ENCODE measurements around the gene EFCAB5.
A peak's percentile ranks its signal among the peaks of the same experiment; 100 is the strongest.
"Not testable (repeated sequence)": the region's sequence is repeated elsewhere in the genome, so short reads cannot be mapped to it uniquely, and the experiment has no call there.

EFCAB5 gene

GRCh38 chr17:30112794-30113193 is 171.4 kb downstream of the EFCAB5 start:
- no peak for DNase-seq (ENCODE audit: low spot score)
- in situ Hi-C loops (cut with MboI; ENCODE audit: low pct_unique_long_range_greater_than_20kb, low sequenced_read_pairs, unreplicated experiment), result no loop called here
- no peak for TF ChIP-seq CTCF (IDR thresholded peaks at IDR 0.05; ENCODE audit: extremely low read depth, insufficient read depth, missing control alignments)

GRCh38 chr17:30113213-30113612 is 171.8 kb downstream of the EFCAB5 start:
- no peak for DNase-seq (ENCODE audit: low spot score)
- in situ Hi-C loops (cut with MboI; ENCODE audit: low pct_unique_long_range_greater_than_20kb, low sequenced_read_pairs, unreplicated experiment), result no loop called here
- no peak for TF ChIP-seq CTCF (IDR thresholded peaks at IDR 0.05; ENCODE audit: extremely low read depth, insufficient read depth, missing control alignments)

- in situ Hi-C loops (cut with MboI; ENCODE audit: low pct_unique_long_range_greater_than_20kb, low sequenced_read_pairs, unreplicated experiment), result no loop called here
- TF ChIP-seq CTCF (IDR thresholded peaks at IDR 0.05; ENCODE audit: extremely low read depth, insufficient read depth, missing control alignments), result no peak
- DNase-seq (ENCODE audit: low spot score), result no peak
Observed at GRCh38 chr17:30116345-30116660, 174.9 kb downstream of the EFCAB5 start.

- DNase-seq (ENCODE audit: low spot score), result peak; percentile 86
- in situ Hi-C loops (cut with MboI; ENCODE audit: low pct_unique_long_range_greater_than_20kb, low sequenced_read_pairs, unreplicated experiment), result no loop called here
- no peak for TF ChIP-seq CTCF (IDR thresholded peaks at IDR 0.05; ENCODE audit: extremely low read depth, insufficient read depth, missing control alignments)
Observed at GRCh38 chr17:30116661-30117551, 175.5 kb downstream of the EFCAB5 start, which contains the start of gene NSRP1. Gene NSRP1 (plus strand): TSS chr17:30116816. CDS start chr17:30116844, 28 bp downstream.

GRCh38 chr17:30117675-30118081 is 176.2 kb downstream of the EFCAB5 start:
- no peak for DNase-seq (ENCODE audit: low spot score)
- in situ Hi-C loops (cut with MboI; ENCODE audit: low pct_unique_long_range_greater_than_20kb, low sequenced_read_pairs, unreplicated experiment), result no loop called here
- no peak for TF ChIP-seq CTCF (IDR thresholded peaks at IDR 0.05; ENCODE audit: extremely low read depth, insufficient read depth, missing control alignments)

DNA sequence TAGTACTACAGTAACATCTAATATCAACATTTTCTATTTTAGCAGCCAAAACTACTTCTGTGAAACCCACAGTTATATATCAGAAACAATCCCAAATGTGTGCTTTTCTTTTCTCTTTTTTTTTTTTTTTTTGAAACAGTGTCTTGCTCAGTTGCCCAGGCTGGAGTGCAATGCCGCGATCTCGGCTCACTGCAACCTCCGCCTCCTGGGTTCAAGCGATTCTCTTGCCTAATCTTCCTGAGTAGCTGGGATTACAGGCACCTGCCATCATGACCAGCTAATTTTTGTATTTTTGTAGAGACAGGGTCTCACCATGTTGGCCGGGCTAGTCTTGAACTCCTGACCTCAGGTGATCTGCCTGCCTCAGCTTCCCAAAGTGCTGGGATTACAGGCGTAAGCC is 177.2 kb downstream of the EFCAB5 start:
- DNase-seq (ENCODE audit: low spot score); in situ Hi-C loops (cut with MboI; ENCODE audit: low pct_unique_long_range_greater_than_20kb, low sequenced_read_pairs, unreplicated experiment): not testable (repeated sequence)

GRCh38 chr17:30124273-30124796 is 182.9 kb downstream of the EFCAB5 start:
- TF ChIP-seq CTCF (IDR thresholded peaks at IDR 0.05; ENCODE audit: extremely low read depth, insufficient read depth, missing control alignments), result no peak

More at GRCh38 chr17:30124273-30124796, 182.9 kb downstream of the EFCAB5 start:
- in situ Hi-C loops (cut with MboI; ENCODE audit: low pct_unique_long_range_greater_than_20kb, low sequenced_read_pairs, unreplicated experiment), result no loop called here
- DNase-seq (ENCODE audit: low spot score), result no peak
